MG63 (cell line): ENCODE measurements around the gene ARHGEF12. TPM values are rescaled to one million over a fixed set of nuclear protein-coding genes. Genes with fewer than 3 reads are reported as not detected.

Experiments
- DNase-seq: peaks from one replicate; pipeline ENCODE4 v3.0.0-alpha.2; 2020
- H3K27me3 ChIP-seq: fragments of 250-450 bp; sonication (Bioruptor Pico); 2 replicates; pipeline ENCODE4 v1.5.1; 2020; ENCODE audit warnings: mild to moderate bottlenecking, moderate library complexity
- H3K36me3 ChIP-seq: fragments of 250-450 bp; sonication (Bioruptor Pico); 2 replicates; pipeline ENCODE4 v1.5.1; 2020; ENCODE audit warnings: mild to moderate bottlenecking, moderate library complexity
- H3K4me3 ChIP-seq: fragments of 250-450 bp; sonication (Bioruptor Pico); 2 replicates; pipeline ENCODE4 v1.5.1; 2020; ENCODE audit warnings: mild to moderate bottlenecking, moderate library complexity
- H3K9me3 ChIP-seq: fragments of 250-450 bp; sonication (Bioruptor Pico); 2 replicates; pipeline ENCODE4 v1.5.1; 2020; ENCODE audit warnings: mild to moderate bottlenecking, moderate library complexity
- total RNA-seq: library from RNA; depleted of rRNA; stranded (reverse); fragments of >200 nt; shearing (Covaris generic); gene quantifications from 2 replicates; pipeline ENCODE4 v1.2.3, GENCODE V29; 2014; ENCODE audit warnings: low replicate concordance

The ARHGEF12 gene
- total RNA-seq, 1 experiment from 2014 or later: 28.1 TPM

GRCh38 chr11:120505801-120506425, 169.7 kb downstream of the ARHGEF12 start:
- no peaks in the 10 kb centered on the region for H3K27me3 ChIP-seq
- H3K4me3 ChIP-seq: no peak overlapping the region
- no peaks in the 10 kb centered on the region for H3K36me3 ChIP-seq
- DNase-seq: no peak
- H3K9me3 ChIP-seq: no peaks in the 10 kb centered on the region

GRCh38 chr11:120509346-120510053, 173.3 kb downstream of the ARHGEF12 start:
- Histone ChIP-seq H3K9me3 (no peaks in the 10 kb centered on the region), H3K36me3 (no peaks in the 10 kb centered on the region), H3K27me3 (no peaks in the 10 kb centered on the region), H3K4me3 (no peak overlapping the region)
- no peak for DNase-seq

DNA sequence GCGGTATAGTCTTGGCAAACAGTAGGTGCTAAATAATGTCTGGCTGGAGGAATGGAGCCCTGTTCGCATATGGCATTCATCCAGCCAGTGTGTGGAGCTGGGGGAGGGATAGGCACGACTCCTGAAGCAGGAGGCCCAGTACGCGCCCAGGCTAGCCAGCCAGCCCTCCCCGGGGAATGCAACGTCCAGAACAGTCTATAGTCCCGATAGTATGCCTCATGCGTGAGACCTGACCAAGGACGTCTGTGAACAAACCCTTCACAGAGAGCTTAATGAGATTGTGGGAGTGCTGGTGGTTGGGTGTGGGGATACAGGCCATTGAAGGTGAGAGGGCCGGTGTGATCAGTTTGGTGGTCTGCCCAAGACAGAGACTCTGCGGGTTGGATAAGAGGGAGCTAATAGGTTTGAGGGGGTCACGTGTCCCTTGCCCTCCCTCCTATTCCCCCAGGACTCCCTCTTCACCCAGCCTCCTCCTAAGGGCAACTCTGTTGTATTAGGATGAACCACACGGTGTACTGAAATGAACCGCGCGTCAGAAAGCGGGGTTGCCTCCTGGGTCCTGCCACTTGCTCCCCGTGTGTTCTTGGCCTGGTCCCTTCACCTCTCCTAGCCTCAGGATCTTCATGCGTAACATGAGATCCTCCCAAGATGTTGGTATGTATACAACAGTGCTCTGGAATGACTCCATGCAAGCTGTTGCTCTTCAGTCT, 174.3 kb downstream of the ARHGEF12 start:
- no peaks in the 10 kb centered on the region for H3K27me3 ChIP-seq
- H3K36me3 ChIP-seq: no peaks in the 10 kb centered on the region
- peak overlapping the region; percentile 39 for H3K4me3 ChIP-seq
- DNase-seq: no peak
- no peaks in the 10 kb centered on the region for H3K9me3 ChIP-seq

- H3K36me3 ChIP-seq: no peaks in the 10 kb centered on the region
- no peaks in the 10 kb centered on the region for H3K9me3 ChIP-seq
- no peaks in the 10 kb centered on the region for H3K27me3 ChIP-seq
- peak; percentile 72 for DNase-seq
- peak within 1 kb of the TSS; percentile 39 for H3K4me3 ChIP-seq
Observed at GRCh38 chr11:120511116-120511819, 175.1 kb downstream of the ARHGEF12 start, which contains the start of gene GRIK4. Gene GRIK4, plus strand, starts transcription at chr11:120511748. Its CDS starts 148,571 bp downstream, at chr11:120660319.

GRCh38 chr11:120511820-120512738, 175.9 kb downstream of the ARHGEF12 start:
- H3K36me3 ChIP-seq: no peaks in the 10 kb centered on the region
- H3K27me3 ChIP-seq: no peaks in the 10 kb centered on the region
- DNase-seq: peak; percentile 7
- H3K4me3 ChIP-seq: no peak overlapping the region
- no peaks in the 10 kb centered on the region for H3K9me3 ChIP-seq

GRCh38 chr11:120512739-120513435, 176.7 kb downstream of the ARHGEF12 start:
- Histone ChIP-seq H3K4me3 (no peak overlapping the region), H3K36me3 (no peaks in the 10 kb centered on the region), H3K27me3 (no peaks in the 10 kb centered on the region), H3K9me3 (no peaks in the 10 kb centered on the region)
- DNase-seq: no peak

GRCh38 chr11:120513436-120514315, 177.5 kb downstream of the ARHGEF12 start:
- no peak for DNase-seq
- no peaks in the 10 kb centered on the region for H3K27me3 ChIP-seq
- no peak overlapping the region for H3K4me3 ChIP-seq
- no peaks in the 10 kb centered on the region for H3K36me3 ChIP-seq
- no peaks in the 10 kb centered on the region for H3K9me3 ChIP-seq

DNA sequence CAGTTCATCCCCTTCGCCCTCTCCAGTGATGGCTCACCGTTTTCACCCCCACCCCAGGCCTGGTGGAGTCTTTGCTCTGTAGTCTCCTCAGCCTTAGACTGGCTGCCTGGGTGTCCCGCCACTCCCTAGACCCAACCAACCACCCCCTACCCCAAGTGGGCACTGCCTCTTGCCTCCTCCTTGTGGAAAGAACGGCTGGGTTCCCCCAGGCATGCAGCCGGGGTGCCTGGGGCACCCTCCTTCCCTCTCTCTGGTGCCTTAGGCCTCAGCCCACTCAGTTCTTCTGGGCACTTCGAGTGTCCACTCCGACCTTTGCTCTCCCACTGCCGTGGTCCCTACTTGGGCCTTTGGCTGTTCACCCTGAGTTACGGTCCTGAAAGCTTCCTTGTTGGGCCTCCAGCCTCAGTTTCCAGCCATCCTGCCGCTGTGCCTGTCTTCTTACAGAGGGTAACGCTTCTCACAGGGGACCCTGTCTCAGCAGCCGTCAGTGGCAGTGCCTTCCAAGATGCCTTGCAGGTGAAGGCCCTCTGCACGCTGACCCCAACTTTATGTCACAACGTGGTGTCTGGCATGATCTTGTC, 178.4 kb downstream of the ARHGEF12 start:
- H3K9me3 ChIP-seq: no peaks in the 10 kb centered on the region
- H3K27me3 ChIP-seq: no peaks in the 10 kb centered on the region
- H3K36me3 ChIP-seq: no peaks in the 10 kb centered on the region
- no peak for DNase-seq
- H3K4me3 ChIP-seq: no peak overlapping the region

- Histone ChIP-seq H3K36me3 (no peaks in the 10 kb centered on the region), H3K9me3 (no peaks in the 10 kb centered on the region), H3K4me3 (no peak overlapping the region), H3K27me3 (no peaks in the 10 kb centered on the region)
- DNase-seq: no peak
Observed at GRCh38 chr11:120515186-120515723, 179.0 kb downstream of the ARHGEF12 start.

DNA sequence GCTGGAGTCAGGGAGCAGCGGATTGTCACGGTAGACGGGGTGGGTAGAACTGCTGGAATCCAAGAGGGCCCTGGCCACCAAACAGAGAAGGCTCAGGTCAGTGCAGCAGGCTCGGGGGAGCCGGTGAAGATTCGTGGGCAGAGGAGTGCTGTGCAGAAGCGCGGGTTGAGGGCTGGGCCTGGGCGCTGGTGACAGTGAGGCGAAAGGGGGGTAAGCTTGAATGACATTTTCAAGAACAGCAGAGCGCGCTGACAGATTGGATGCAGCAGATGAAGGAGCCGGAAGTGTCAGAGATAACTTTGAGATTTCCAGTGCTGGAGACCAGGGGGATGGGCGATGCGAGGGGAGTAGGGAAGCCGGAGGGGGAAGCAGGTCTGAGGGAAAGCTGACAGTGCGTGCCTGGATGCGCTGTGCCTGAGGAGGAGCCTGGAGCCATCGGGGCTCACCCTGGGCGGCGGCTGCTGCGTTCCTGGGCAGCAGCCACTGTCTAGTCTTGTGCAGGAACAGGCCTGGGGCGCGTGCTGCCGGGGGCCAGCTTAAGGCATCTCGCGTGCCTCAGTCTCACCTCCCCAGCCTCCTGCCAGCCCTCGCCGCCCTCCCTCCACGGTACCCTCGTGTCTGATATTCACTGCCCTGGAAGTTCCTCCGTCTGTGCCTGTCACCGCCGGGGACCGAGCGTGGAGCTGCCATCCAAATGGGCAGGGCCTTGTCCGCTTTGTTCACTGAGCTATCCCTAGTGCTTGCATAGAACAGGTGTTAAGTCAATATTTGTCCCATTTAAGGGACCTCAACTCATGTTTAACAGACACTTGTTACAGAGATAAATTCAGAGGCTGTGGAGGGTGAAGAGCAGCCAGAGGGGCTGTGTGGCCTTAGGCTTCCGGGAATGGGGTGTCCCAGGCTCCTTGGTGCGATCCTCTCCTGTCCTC, 180.5 kb downstream of the ARHGEF12 start:
- H3K4me3 ChIP-seq: no peak overlapping the region
- H3K9me3 ChIP-seq: no peaks in the 10 kb centered on the region
- DNase-seq: no peak
- H3K27me3 ChIP-seq: no peaks in the 10 kb centered on the region
- H3K36me3 ChIP-seq: no peaks in the 10 kb centered on the region

DNA sequence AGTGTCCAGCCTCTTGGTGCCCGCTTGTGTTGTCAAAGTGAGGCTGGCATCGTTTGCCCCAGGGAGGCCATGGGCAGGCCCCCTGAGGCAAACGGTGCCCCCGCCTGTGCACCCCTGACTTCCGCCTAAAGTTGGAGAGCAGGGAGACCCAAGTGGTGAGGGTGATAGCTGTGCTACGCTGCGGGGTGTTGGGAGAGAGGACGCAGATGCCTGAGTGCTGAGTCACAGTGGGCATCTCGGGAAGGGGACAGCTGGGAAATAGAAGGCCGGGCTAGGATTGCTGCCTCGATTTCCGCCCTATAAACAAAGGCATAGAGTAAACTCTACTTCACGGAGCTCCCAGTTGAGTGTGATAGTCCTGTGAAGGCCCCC, 181.2 kb downstream of the ARHGEF12 start:
- no peaks in the 10 kb centered on the region for H3K9me3 ChIP-seq
- no peaks in the 10 kb centered on the region for H3K27me3 ChIP-seq
- DNase-seq: no peak
- no peaks in the 10 kb centered on the region for H3K36me3 ChIP-seq
- no peak overlapping the region for H3K4me3 ChIP-seq

- no peaks in the 10 kb centered on the region for H3K27me3 ChIP-seq
- no peak for DNase-seq
- no peak overlapping the region for H3K4me3 ChIP-seq
- H3K36me3 ChIP-seq: no peaks in the 10 kb centered on the region
- no peaks in the 10 kb centered on the region for H3K9me3 ChIP-seq
Observed at GRCh38 chr11:120517801-120518291, 181.6 kb downstream of the ARHGEF12 start.

DNA sequence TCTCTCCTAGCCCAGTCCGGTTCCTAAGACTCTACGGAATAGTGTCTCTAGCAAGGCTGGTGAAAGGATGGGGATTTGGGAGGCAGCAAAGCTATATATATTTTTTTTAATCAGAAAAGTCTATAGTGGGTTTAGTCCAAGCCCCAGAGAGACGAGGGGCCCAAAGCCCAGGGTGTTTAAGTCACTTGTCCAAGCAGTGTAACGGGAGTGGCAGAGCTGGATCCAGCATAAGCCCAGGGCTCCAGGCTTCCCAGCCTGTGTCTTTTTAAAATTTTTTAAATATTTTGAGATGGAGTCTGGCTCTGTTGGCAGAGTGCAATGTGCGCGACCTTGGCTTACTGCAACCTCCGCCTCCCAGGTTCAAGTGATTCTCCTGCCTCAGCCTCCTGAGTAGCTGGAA, 182.1 kb downstream of the ARHGEF12 start:
- no peaks in the 10 kb centered on the region for H3K9me3 ChIP-seq
- no peak for DNase-seq
- H3K27me3 ChIP-seq: no peaks in the 10 kb centered on the region
- no peaks in the 10 kb centered on the region for H3K36me3 ChIP-seq
- no peak overlapping the region for H3K4me3 ChIP-seq
